ENCODE measurements around the gene CSPG4.
"Not testable (repeated sequence)": the region's sequence is repeated elsewhere in the genome, so short reads cannot be mapped to it uniquely, and the experiment has no call there.

DNA sequence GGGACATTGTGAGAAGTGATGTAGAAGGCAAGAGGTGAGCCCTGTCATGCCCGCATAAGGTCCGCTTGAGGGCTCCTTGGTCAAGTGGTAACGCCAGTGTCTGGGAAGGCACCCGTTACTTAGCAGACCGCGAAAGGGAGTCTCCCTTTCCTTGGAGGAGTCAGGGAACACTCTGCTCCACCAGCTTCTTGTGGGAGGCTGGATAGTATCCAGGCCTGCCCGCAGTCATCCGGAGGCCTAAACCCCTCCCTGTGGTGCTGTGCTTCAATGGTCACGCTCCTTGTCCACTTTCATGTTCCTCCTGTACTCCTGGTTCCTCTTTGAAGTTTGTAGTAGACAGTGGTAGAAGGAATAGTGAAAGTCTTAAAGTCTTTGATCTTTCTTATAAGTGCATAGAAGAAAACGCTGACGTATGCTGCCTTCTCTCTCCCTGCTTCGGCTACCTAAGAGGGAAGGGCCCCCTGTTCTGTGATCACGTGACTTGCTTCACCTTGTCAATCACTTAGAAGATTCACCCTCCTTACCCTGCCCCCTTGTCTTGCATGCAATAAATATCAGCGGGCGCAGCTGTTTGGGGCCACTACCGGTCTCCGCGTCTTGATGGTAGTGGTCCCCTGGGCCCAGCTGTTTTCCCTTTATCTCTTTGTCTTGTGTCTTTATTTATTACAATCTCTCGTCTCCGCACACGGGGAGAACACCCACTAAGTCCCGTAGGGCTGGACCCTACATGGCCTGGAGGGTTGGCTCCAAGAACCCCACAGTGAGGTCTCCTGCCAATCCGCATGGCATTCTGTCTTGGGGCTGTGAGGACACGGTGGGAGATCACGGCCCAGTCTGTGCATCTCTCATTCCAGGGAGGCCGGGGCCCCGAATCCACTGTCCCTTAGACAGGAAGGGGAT is 22.5 kb upstream of the CSPG4 start:
- TF ChIP-seq, protein P1, sequence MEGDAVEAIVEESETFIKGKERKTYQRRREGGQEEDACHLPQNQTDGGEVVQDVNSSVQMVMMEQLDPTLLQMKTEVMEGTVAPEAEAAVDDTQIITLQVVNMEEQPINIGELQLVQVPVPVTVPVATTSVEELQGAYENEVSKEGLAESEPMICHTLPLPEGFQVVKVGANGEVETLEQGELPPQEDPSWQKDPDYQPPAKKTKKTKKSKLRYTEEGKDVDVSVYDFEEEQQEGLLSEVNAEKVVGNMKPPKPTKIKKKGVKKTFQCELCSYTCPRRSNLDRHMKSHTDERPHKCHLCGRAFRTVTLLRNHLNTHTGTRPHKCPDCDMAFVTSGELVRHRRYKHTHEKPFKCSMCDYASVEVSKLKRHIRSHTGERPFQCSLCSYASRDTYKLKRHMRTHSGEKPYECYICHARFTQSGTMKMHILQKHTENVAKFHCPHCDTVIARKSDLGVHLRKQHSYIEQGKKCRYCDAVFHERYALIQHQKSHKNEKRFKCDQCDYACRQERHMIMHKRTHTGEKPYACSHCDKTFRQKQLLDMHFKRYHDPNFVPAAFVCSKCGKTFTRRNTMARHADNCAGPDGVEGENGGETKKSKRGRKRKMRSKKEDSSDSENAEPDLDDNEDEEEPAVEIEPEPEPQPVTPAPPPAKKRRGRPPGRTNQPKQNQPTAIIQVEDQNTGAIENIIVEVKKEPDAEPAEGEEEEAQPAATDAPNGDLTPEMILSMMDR (IDR thresholded peaks at IDR 0.05) = not testable (repeated sequence)
- TF ChIP-seq POLR2A, EP300 (IDR thresholded peaks at IDR 0.05): not testable (repeated sequence)

Data from ovary (tissue), 3 donors.